GM12872 (cell line): ENCODE results near the gene WNT2.

ENCODE experiments used
- TF ChIP-seq, protein P1 (sequence below): IDR thresholded peaks from 3 replicates; pipeline ENCODE4 v1.5.1; 2011; ENCODE audit warnings: low read depth, mild to moderate bottlenecking, low read length, moderate library complexity; ENCODE audit not compliant: insufficient read depth

WNT2 gene

GRCh38 chr7:117347480-117347879 is 24.6 kb upstream of the WNT2 start:
- TF ChIP-seq, protein P1, sequence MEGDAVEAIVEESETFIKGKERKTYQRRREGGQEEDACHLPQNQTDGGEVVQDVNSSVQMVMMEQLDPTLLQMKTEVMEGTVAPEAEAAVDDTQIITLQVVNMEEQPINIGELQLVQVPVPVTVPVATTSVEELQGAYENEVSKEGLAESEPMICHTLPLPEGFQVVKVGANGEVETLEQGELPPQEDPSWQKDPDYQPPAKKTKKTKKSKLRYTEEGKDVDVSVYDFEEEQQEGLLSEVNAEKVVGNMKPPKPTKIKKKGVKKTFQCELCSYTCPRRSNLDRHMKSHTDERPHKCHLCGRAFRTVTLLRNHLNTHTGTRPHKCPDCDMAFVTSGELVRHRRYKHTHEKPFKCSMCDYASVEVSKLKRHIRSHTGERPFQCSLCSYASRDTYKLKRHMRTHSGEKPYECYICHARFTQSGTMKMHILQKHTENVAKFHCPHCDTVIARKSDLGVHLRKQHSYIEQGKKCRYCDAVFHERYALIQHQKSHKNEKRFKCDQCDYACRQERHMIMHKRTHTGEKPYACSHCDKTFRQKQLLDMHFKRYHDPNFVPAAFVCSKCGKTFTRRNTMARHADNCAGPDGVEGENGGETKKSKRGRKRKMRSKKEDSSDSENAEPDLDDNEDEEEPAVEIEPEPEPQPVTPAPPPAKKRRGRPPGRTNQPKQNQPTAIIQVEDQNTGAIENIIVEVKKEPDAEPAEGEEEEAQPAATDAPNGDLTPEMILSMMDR = no peak

DNA sequence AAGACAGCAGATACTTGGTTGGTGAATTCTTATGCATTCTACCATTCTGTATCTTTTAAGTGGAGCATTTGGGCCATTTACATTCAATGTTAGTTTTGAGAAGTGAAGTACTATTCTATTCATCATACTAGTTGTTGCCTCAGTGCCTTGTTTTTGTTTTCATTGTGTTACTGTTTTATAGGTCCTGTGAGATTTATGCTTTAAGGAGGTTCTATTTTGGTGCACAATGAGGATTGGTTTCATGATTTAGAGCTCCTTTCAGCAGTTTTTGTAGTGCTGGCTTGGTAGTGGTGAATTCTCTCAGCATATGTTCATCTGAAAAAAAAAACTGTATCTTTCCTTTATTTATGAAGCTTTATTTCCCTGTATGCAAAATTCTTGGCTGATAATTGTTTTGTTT is 23.3 kb upstream of the WNT2 start:
- TF ChIP-seq, protein P1 = no peak

- TF ChIP-seq, protein P1 = no peak
Measured at GRCh38 chr7:117338020-117338419, 15.2 kb upstream of the WNT2 start.

- TF ChIP-seq, protein P1 = no peak
Measured at GRCh38 chr7:117333168-117333567, 10.3 kb upstream of the WNT2 start.

DNA sequence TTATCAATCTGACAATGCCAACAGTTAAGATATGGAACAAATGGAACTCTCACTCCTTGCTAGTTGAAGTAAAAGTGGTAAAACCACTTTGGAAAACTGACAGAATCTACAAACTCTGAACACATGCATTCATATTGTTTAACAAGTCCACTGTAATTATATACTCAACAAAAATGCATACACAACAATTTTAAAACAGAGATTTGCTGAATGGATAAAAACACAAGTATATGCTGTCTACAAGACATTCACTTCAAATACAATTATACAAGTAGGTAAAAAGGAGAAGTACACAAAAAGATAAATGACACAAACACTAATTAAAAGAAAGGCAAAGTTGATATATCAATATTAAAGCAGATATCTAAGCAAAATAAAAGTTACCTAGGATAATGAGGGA is 9.2 kb upstream of the WNT2 start:
- TF ChIP-seq, protein P1 = no peak

DNA sequence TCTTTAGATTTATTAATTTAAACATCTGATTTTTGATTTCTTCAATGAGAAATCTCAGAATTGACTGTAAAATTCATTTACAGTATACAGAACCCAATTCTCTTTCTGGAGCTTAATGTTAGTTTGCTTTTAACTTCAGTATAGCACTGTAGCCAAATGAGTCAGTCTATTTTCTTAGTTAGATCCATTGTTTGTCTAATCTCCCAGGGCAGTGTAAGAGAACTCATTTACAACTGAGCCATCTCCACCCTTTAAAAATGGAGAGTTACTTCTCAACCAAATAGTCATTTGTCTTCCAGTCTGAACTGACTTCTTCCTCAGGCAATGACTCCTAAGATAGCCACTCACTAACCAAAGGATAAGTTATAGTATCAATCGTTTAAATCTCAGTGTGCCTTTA is 3.0 kb upstream of the WNT2 start:
- TF ChIP-seq, protein P1 = no peak

DNA sequence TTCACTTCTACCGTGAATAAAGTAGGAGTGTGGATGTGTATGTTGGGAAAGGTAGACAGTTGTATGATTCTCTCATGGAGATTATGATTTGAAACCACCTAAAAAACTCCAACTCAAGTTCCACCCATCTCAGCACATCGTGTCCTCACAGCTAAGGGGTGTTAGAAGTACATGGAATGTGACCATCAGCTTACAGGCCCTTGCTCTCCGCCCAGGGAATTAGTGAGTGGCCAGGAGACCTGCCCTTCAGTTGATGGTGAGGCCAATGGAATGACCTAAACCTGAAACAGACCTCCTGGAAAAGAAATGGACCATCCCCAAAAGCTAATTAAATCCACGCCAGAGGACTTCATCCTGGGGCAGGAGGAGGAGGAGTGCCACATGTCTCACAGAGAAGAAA is 2.1 kb upstream of the WNT2 start:
- TF ChIP-seq, protein P1 = no peak
